ENCODE data around the gene IQSEC2. TPM values are rescaled to one million over a fixed set of nuclear protein-coding genes. Genes with fewer than 3 reads are reported as not detected.

IQSEC2 gene
- total and polyA plus RNA-seq, 4 experiments from 2014 or later: 0.12 to 1.5 (median 0.91) TPM

GRCh38 chrX:53316111-53316859, 34.9 kb upstream of the IQSEC2 start:
- Histone ChIP-seq H3K36me3 (ENCODE audit: insufficient read depth, low read length) (no peaks in the 10 kb centered on the region), H3K27ac (ENCODE audit: low read depth, low read length) (no peak overlapping the region), H3K9me3 (ENCODE audit: control insufficient read depth in 1 of 2, low read length in 2 of 2) (no peaks in the 10 kb centered on the region), H3K4me3 (ENCODE audit: low read length in 2 of 2) (no peak overlapping the region), H3K4me1 (ENCODE audit: insufficient read depth, low read length) (peaks cover 16% of the 10 kb centered on the region), H3K27me3 (ENCODE audit: insufficient read depth, low read length) (peaks cover 3% of the 10 kb centered on the region)
- POLR2A ChIA-PET (ENCODE audit: partially characterized antibody): interaction anchor here (1.7 kb wide), 1 partner anchor 28 kb away, joined by 4 read pairs; no protein-coding TSS in a partner anchor
- Mint-ChIP-seq H3K27me3 (peaks cover 11 to 12% of the 10 kb centered on the region in 2 donors), H3K36me3 (peaks cover 0 to 2% of the 10 kb centered on the region in 2 donors), H3K27ac (no peak overlapping the region), H3K4me1 (peaks cover 7 to 18% (median 11%) of the 10 kb centered on the region in 4 donors), H3K4me3 (no peak overlapping the region), H3K9me3 (no peaks in the 10 kb centered on the region)
- CTCF ChIA-PET (ENCODE audit: partially characterized antibody): interaction anchor here (1.0 to 5.0 kb wide), 11 partner anchors 11 to 172 kb away, joined by 3 to 40 read pairs (median 12); no protein-coding TSS in a partner anchor
- intact Hi-C loops (cut with micrococcal nuclease): loop anchor here (5.0 kb wide), 1 partner anchor 1741 kb away; no protein-coding TSS in a partner anchor
- DNase-seq: no peak

- H3K27me3 ChIP-seq (ENCODE audit: insufficient read depth, low read length): peaks cover 3% of the 10 kb centered on the region
- H3K27ac ChIP-seq (ENCODE audit: low read depth, low read length): no peak overlapping the region
- ChIA-PET CTCF (ENCODE audit: partially characterized antibody) (interaction anchor here (0.8 to 6.5 kb wide), 15 partner anchors 11 to 221 kb away, joined by 3 to 61 read pairs (median 5); partner anchors contain the start of genes HSD17B10, IQSEC2, RIBC1 and SMC1A), POLR2A (ENCODE audit: partially characterized antibody) (interaction anchor here (1.2 kb wide), 1 partner anchor 26 kb away, joined by 3 read pairs; no protein-coding TSS in a partner anchor)
- Mint-ChIP-seq H3K27ac (no peak overlapping the region), H3K9me3 (no peaks in the 10 kb centered on the region), H3K4me1 (peaks cover 2 to 10% (median 3%) of the 10 kb centered on the region in 4 donors), H3K4me3 (no peak overlapping the region), H3K36me3 (peaks cover 0 to 2% of the 10 kb centered on the region in 2 donors), H3K27me3 (peaks cover 1 to 4% of the 10 kb centered on the region in 2 donors)
- H3K9me3 ChIP-seq (ENCODE audit: control insufficient read depth in 1 of 2, low read length in 2 of 2): no peaks in the 10 kb centered on the region
- H3K36me3 ChIP-seq (ENCODE audit: insufficient read depth, low read length): no peaks in the 10 kb centered on the region
- H3K4me1 ChIP-seq (ENCODE audit: insufficient read depth, low read length): peaks cover 5% of the 10 kb centered on the region
- intact Hi-C loops (cut with micrococcal nuclease): loop anchor here (1.0 to 5.0 kb wide), 3 partner anchors 123 to 519 kb away; no protein-coding TSS in a partner anchor
- no peak for DNase-seq
- no peak overlapping the region for H3K4me3 ChIP-seq (ENCODE audit: low read length in 2 of 2)
Observed at GRCh38 chrX:53313728-53314105, 32.3 kb upstream of the IQSEC2 start.

- H3K27me3 Mint-ChIP-seq: peaks cover 1 to 4% of the 10 kb centered on the region in 2 donors
- intact Hi-C loops (cut with micrococcal nuclease): loop anchor here (1.0 to 5.0 kb wide), 3 partner anchors 123 to 519 kb away; no protein-coding TSS in a partner anchor
- H3K4me3 Mint-ChIP-seq: no peak overlapping the region
- DNase-seq: peak; percentile 47 to 58 (median 52)
- H3K9me3 Mint-ChIP-seq: no peaks in the 10 kb centered on the region
- Histone ChIP-seq H3K36me3 (ENCODE audit: insufficient read depth, low read length) (no peaks in the 10 kb centered on the region), H3K4me3 (ENCODE audit: low read length in 2 of 2) (no peak overlapping the region), H3K9me3 (ENCODE audit: control insufficient read depth in 1 of 2, low read length in 2 of 2) (no peaks in the 10 kb centered on the region), H3K27ac (ENCODE audit: low read depth, low read length) (no peak overlapping the region), H3K4me1 (ENCODE audit: insufficient read depth, low read length) (peaks cover 5% of the 10 kb centered on the region), H3K27me3 (ENCODE audit: insufficient read depth, low read length) (no peaks in the 10 kb centered on the region)
- H3K36me3 Mint-ChIP-seq: peaks cover 0 to 2% of the 10 kb centered on the region in 2 donors
- H3K27ac Mint-ChIP-seq: no peak overlapping the region
- ChIA-PET CTCF (ENCODE audit: partially characterized antibody) (interaction anchor here (0.8 to 6.5 kb wide), 21 partner anchors 7 to 221 kb away, joined by 3 to 61 read pairs (median 5); partner anchors contain the start of genes HSD17B10, IQSEC2, RIBC1 and SMC1A), POLR2A (ENCODE audit: partially characterized antibody) (no interaction called here)
- H3K4me1 Mint-ChIP-seq: peaks cover 2 to 10% (median 3%) of the 10 kb centered on the region in 4 donors
Observed at GRCh38 chrX:53312946-53313727, 31.8 kb upstream of the IQSEC2 start.

- H3K9me3 Mint-ChIP-seq: no peaks in the 10 kb centered on the region
- intact Hi-C loops (cut with micrococcal nuclease): loop anchor here (5.0 kb wide), 1 partner anchor 522 kb away; no protein-coding TSS in a partner anchor
- H3K36me3 Mint-ChIP-seq: no peaks in the 10 kb centered on the region
- H3K4me3 ChIP-seq (ENCODE audit: low read length in 2 of 2): no peak overlapping the region
- no peak overlapping the region for H3K27ac Mint-ChIP-seq
- H3K4me1 Mint-ChIP-seq: peaks cover 0 to 5% (median 0%) of the 10 kb centered on the region in 4 donors
- H3K27me3 ChIP-seq (ENCODE audit: insufficient read depth, low read length): no peaks in the 10 kb centered on the region
- H3K27me3 Mint-ChIP-seq: peaks cover 0 to 1% of the 10 kb centered on the region in 2 donors
- no peaks in the 10 kb centered on the region for H3K36me3 ChIP-seq (ENCODE audit: insufficient read depth, low read length)
- no peaks in the 10 kb centered on the region for H3K4me1 ChIP-seq (ENCODE audit: insufficient read depth, low read length)
- CTCF ChIA-PET (ENCODE audit: partially characterized antibody): interaction anchor here (1.4 to 6.5 kb wide), 3 partner anchors 25 to 172 kb away, joined by 5 to 61 read pairs (median 7); no protein-coding TSS in a partner anchor
- H3K9me3 ChIP-seq (ENCODE audit: control insufficient read depth in 1 of 2, low read length in 2 of 2): no peaks in the 10 kb centered on the region
- no peak for DNase-seq
- H3K27ac ChIP-seq (ENCODE audit: low read depth, low read length): no peak overlapping the region
- POLR2A ChIA-PET (ENCODE audit: partially characterized antibody): no interaction called here
- no peak overlapping the region for H3K4me3 Mint-ChIP-seq
Observed at GRCh38 chrX:53309837-53310236, 28.5 kb upstream of the IQSEC2 start.

- H3K27ac ChIP-seq (ENCODE audit: low read depth, low read length): no peak overlapping the region
- DNase-seq: no peak
- H3K27me3 ChIP-seq (ENCODE audit: insufficient read depth, low read length): no peaks in the 10 kb centered on the region
- Mint-ChIP-seq H3K27ac (no peak overlapping the region), H3K9me3 (no peaks in the 10 kb centered on the region), H3K4me3 (no peak overlapping the region), H3K27me3 (no peaks in the 10 kb centered on the region), H3K36me3 (no peaks in the 10 kb centered on the region), H3K4me1 (peaks cover 0 to 5% (median 0%) of the 10 kb centered on the region in 4 donors)
- no peaks in the 10 kb centered on the region for H3K9me3 ChIP-seq (ENCODE audit: control insufficient read depth in 1 of 2, low read length in 2 of 2)
- CTCF ChIA-PET (ENCODE audit: partially characterized antibody): no interaction called here
- no peaks in the 10 kb centered on the region for H3K36me3 ChIP-seq (ENCODE audit: insufficient read depth, low read length)
- POLR2A ChIA-PET (ENCODE audit: partially characterized antibody): no interaction called here
- intact Hi-C loops (cut with micrococcal nuclease): no loop called here
- H3K4me3 ChIP-seq (ENCODE audit: low read length in 2 of 2): no peak overlapping the region
- no peaks in the 10 kb centered on the region for H3K4me1 ChIP-seq (ENCODE audit: insufficient read depth, low read length)
Observed at GRCh38 chrX:53308836-53309235, 27.5 kb upstream of the IQSEC2 start.

- Mint-ChIP-seq H3K4me1 (no peaks in the 10 kb centered on the region), H3K36me3 (no peaks in the 10 kb centered on the region), H3K9me3 (peaks cover 0 to 2% (median 0%) of the 10 kb centered on the region in 8 donors), H3K27ac (peak overlapping the region in 1 of 7 donors; percentile 67), H3K27me3 (no peaks in the 10 kb centered on the region), H3K4me3 (no peak overlapping the region)
- Histone ChIP-seq H3K9me3 (ENCODE audit: control insufficient read depth in 1 of 2, low read length in 2 of 2) (no peaks in the 10 kb centered on the region), H3K27me3 (ENCODE audit: insufficient read depth, low read length) (no peaks in the 10 kb centered on the region), H3K4me1 (ENCODE audit: insufficient read depth, low read length) (no peaks in the 10 kb centered on the region), H3K36me3 (ENCODE audit: insufficient read depth, low read length) (no peaks in the 10 kb centered on the region), H3K27ac (ENCODE audit: low read depth, low read length) (no peak overlapping the region), H3K4me3 (ENCODE audit: low read length in 2 of 2) (no peak overlapping the region)
- CTCF ChIA-PET (ENCODE audit: partially characterized antibody): interaction anchor here (0.8 to 1.3 kb wide), 3 partner anchors 9 to 12 kb away, joined by 3 to 4 read pairs (median 3); no protein-coding TSS in a partner anchor
- POLR2A ChIA-PET (ENCODE audit: partially characterized antibody): no interaction called here
- DNase-seq: no peak
- intact Hi-C loops (cut with micrococcal nuclease): no loop called here
Observed at GRCh38 chrX:53305996-53306937, 24.9 kb upstream of the IQSEC2 start.

Measured in CD4-positive, alpha-beta memory T cell (primary cell).